Chondrocyte (in vitro differentiated cells): ENCODE results near the gene ZNF574. TPM values are rescaled to one million over a fixed set of nuclear protein-coding genes. Genes with fewer than 3 reads are reported as not detected.

ENCODE experiments used
- DNase-seq: peaks from one replicate; pipeline ENCODE4 v3.0.0; 2021; ENCODE audit warnings: mixed read lengths, low spot score
- H3K27ac Mint-ChIP-seq: one replicate; pipeline ENCODE4 v1.8.0; 2021; ENCODE audit warnings: mild to moderate bottlenecking, moderate library complexity, mixed read lengths; ENCODE audit not compliant: unreplicated experiment
- H3K27me3 Mint-ChIP-seq: 2 replicates; pipeline ENCODE4 v1.8.0; 2021; ENCODE audit warnings: low read depth, mixed read lengths
- H3K36me3 Mint-ChIP-seq: 2 replicates; pipeline ENCODE4 v1.8.0; 2021; ENCODE audit warnings: low read depth, mixed read lengths
- H3K4me1 Mint-ChIP-seq: 2 replicates; pipeline ENCODE4 v1.8.0; 2021; ENCODE audit warnings: low read depth, mild to moderate bottlenecking, mixed read lengths
- H3K4me3 Mint-ChIP-seq: one replicate; pipeline ENCODE4 v1.8.0; 2021; ENCODE audit warnings: mild to moderate bottlenecking, moderate library complexity, mixed read lengths; ENCODE audit not compliant: unreplicated experiment
- H3K9me3 Mint-ChIP-seq: 2 replicates; pipeline ENCODE4 v1.8.0; 2021; ENCODE audit warnings: low read depth, mixed read lengths
- total RNA-seq: library from RNA; stranded (reverse); gene quantifications from 3 replicates; pipeline ENCODE4 v1.2.1, GENCODE V29; 2021
- TF ChIP-seq, protein P1 (sequence below): fragments of 200-600 bp; sonication (generic); IDR thresholded peaks from 2 replicates; pipeline ENCODE4 v1.5.0; 2021; ENCODE audit warnings: antibody characterized with exemption, mild to moderate bottlenecking, moderate library complexity

Gene ZNF574
- total RNA-seq, 1 donor from 2014 or later: 13.0 TPM

DNA sequence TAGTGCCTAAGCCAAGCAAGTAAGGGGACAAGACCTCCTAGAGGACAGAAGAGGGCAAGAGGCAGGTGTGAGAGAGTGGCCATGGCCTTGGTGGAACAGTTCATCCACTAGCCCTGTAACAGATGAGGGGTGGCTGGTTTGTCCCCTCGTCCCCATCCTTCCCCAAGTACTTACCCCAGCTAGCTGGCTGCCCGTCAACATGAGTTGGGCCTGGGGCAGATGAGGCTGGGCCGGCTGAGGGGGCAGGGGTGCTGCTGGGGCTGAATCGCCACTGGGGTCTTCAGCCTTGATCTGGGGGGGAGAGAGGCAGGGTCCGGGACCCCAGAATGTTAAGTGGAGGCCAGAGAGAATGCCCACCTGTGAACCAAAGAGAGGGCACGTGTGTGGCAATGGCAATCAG lies 41.1 kb downstream of the ZNF574 start:
- no peaks in the 10 kb centered on the region for H3K36me3 Mint-ChIP-seq

DNA sequence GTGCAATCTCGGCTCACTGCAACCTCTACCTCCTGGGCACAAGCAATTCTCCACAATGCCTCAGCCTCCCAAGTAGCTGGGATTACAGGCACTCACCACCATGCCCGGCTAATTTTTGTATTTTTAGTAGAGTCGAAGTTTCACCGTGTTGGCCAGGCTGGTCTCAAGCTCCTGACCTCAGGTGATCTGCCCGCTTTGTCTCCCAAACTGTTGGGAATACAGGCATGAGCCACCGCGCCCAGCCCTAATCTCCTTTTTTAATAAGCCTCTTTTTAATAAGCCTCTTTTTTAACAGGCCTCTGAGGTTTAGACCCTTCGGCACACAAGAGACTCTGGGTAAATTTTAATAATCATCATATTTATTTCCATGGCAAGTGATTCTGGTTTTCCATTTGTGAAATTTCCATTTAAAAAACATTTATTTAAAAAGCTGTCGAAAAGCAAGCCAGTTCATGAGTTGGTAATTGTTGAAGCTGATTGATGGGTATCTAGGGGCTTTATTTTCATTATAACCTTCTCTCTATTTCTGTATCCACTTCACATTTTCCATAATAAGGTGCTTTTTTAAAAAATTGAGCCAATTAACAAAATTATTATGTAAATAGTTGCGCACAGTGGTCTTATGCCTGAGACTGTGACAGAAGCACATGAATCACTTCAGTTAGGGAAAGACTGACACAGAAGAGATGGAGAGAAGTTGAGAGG lies 44.5 kb downstream of the ZNF574 start:
- H3K36me3 Mint-ChIP-seq: peaks cover 2% of the 10 kb centered on the region
- TF ChIP-seq, protein P1, sequence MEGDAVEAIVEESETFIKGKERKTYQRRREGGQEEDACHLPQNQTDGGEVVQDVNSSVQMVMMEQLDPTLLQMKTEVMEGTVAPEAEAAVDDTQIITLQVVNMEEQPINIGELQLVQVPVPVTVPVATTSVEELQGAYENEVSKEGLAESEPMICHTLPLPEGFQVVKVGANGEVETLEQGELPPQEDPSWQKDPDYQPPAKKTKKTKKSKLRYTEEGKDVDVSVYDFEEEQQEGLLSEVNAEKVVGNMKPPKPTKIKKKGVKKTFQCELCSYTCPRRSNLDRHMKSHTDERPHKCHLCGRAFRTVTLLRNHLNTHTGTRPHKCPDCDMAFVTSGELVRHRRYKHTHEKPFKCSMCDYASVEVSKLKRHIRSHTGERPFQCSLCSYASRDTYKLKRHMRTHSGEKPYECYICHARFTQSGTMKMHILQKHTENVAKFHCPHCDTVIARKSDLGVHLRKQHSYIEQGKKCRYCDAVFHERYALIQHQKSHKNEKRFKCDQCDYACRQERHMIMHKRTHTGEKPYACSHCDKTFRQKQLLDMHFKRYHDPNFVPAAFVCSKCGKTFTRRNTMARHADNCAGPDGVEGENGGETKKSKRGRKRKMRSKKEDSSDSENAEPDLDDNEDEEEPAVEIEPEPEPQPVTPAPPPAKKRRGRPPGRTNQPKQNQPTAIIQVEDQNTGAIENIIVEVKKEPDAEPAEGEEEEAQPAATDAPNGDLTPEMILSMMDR: no peak
- H3K4me1 Mint-ChIP-seq: peaks cover 21% of the 10 kb centered on the region
- peaks cover 5% of the 10 kb centered on the region for H3K9me3 Mint-ChIP-seq
- H3K27me3 Mint-ChIP-seq: no peaks in the 10 kb centered on the region
- no peak overlapping the region for H3K27ac Mint-ChIP-seq
- no peak for DNase-seq
- no peak overlapping the region for H3K4me3 Mint-ChIP-seq

More for the DNA sequence above, 41.1 kb downstream of the ZNF574 start:
- no peak for DNase-seq
- TF ChIP-seq, protein P1: no peak
- H3K27ac Mint-ChIP-seq: no peak overlapping the region
- no peaks in the 10 kb centered on the region for H3K9me3 Mint-ChIP-seq
- no peaks in the 10 kb centered on the region for H3K27me3 Mint-ChIP-seq
- H3K4me1 Mint-ChIP-seq: peaks cover 49% of the 10 kb centered on the region
- no peak overlapping the region for H3K4me3 Mint-ChIP-seq

DNA sequence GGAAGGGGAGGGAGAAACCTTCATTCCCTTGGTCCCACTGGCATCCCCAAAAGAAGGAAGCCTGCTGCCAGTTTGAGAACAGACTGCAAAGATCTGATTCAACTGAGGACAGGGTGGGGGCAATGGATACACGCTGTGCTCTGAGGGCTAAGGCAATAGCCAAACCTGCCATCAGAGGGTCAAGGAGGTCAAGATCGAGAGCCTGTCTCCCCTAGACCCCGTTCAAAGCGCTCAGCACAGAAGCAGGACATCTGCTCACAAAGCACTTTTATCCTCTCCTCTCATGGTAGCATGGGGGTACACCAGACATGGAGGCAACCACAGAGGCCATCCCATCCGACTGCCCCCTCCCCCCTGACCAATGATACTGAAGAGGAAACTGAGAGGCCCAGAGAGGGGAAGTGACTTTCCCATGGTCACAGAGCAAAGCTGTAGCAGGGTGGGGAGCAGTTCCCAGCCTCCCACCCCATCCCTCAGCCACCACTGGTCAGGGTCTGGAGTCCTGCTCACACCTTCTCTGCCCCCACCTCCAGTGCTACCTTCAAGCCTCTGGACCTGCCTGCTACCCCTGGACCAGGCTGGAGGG lies 45.2 kb downstream of the ZNF574 start:
- Mint-ChIP-seq H3K4me1 (peaks cover 18% of the 10 kb centered on the region), H3K4me3 (no peak overlapping the region), H3K9me3 (peaks cover 5% of the 10 kb centered on the region), H3K27me3 (no peaks in the 10 kb centered on the region), H3K27ac (no peak overlapping the region), H3K36me3 (peaks cover 2% of the 10 kb centered on the region)
- no peak for DNase-seq
- TF ChIP-seq, protein P1: no peak

DNA sequence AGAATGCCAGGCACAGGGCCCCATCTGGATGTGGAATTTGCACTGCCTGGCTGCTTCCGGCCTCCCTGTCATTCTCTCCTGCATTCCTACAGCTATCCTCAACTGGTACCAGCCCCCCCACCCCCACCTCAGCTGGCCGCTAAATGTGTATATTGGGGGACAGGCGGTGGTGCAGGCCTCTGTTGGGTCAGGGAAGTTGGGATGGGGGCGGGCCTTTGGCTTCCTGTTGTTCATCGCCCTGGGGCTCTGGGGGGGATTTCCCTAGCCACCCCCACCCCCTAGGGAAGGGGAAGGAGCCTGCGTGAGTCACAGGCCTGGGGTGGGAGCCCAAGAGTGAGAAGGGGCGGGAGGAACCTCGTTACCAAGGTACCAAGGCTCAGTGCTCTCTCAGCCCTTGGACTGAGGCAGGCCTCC lies 45.7 kb downstream of the ZNF574 start:
- TF ChIP-seq, protein P1: no peak
- Mint-ChIP-seq H3K9me3 (peaks cover 5% of the 10 kb centered on the region), H3K27me3 (no peaks in the 10 kb centered on the region), H3K4me3 (no peak overlapping the region), H3K27ac (no peak overlapping the region), H3K4me1 (peaks cover 18% of the 10 kb centered on the region), H3K36me3 (peaks cover 2% of the 10 kb centered on the region)
- no peak for DNase-seq

DNA sequence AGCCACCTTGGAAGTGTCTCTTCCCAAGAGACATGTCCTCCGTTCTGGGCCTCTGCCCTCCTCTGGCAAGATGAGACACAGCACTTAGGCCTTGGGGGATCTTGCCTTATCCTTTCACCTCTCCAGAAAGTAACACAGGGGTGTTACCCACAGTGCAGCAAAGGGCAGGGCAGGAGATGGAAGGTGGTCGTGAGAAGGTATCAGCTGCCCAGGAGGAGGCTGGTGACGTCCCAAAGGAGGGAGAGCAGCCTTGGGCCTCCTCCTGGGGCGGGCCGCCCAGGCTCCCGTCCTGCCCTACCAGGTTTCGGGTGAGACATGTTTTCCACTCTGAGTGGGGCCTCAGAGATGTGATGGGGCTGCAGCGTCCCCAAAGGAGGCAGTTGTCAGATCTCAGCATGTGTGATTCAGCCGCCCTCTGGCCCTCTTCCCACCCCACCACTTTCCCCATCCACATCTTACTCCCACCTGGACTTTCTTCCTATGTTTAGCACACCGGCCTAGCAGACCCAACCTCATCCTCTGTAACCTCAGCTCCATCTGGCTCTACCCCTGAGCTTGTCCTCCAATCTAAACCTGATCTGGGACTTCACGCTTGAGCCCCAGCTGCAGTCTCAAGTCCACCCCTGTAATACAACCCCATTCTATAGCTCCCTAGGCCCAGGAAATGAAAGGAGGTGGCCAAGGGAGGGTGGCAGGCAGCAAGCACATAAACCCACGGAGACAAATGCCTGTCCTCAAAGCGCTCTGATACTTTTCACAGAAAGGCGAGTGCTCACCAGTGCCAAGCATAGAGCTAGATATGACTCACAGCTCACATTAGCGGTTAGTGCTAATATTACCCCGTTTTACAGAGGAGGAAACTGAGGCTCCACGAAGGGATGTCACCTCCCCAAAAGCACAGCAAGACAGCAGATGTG lies 47.0 kb downstream of the ZNF574 start:
- Mint-ChIP-seq H3K27me3 (no peaks in the 10 kb centered on the region), H3K4me3 (no peak overlapping the region), H3K4me1 (peaks cover 18% of the 10 kb centered on the region), H3K27ac (no peak overlapping the region), H3K36me3 (peaks cover 2% of the 10 kb centered on the region), H3K9me3 (peaks cover 5% of the 10 kb centered on the region)
- DNase-seq: no peak
- TF ChIP-seq, protein P1: no peak
